Sigmoid colon (tissue), 7 donors: ENCODE data around the gene IFITM10. TPM values are rescaled to one million over a fixed set of nuclear protein-coding genes. Genes with fewer than 3 reads are reported as not detected.
A peak's percentile ranks its signal among the peaks of the same experiment; 100 is the strongest.

Source experiments
- DNase-seq: peaks from one replicate; pipeline ENCODE4 v3.0.0-alpha.2; 2019
- H3K27ac ChIP-seq, 4 donors: fragments of 200-600 bp; sonication (generic); one replicate each; pipeline ENCODE4 v1.5.1; 2016 to 2019; ENCODE audit warnings: mild to moderate bottlenecking in 1 of 4
- H3K27me3 ChIP-seq, 3 donors: fragments of 200-600 bp; sonication (generic); one replicate each; pipeline ENCODE4 v1.5.1; 2019; ENCODE audit warnings: mild to moderate bottlenecking in 1 of 3
- H3K36me3 ChIP-seq, 4 donors: fragments of 200-600 bp; sonication (generic); one replicate each; pipeline ENCODE4 v1.5.1; 2016 to 2019
- H3K4me1 ChIP-seq, 4 donors: fragments of 200-600 bp; sonication (generic); one replicate each; pipeline ENCODE4 v1.5.1; 2017 to 2019
- H3K4me3 ChIP-seq, 4 donors: fragments of 200-600 bp; sonication (generic); one replicate each; pipeline ENCODE4 v1.5.1; 2017 to 2019; ENCODE audit warnings: mild to moderate bottlenecking in 2 of 4, moderate library complexity in 1 of 4
- H3K9me3 ChIP-seq, 4 donors: fragments of 200-600 bp in 3 of 4; sonication (generic) in 3 of 4; one replicate each; pipeline versions ENCODE4 v1.5.1 to v1.6.1; 2013 to 2019
- EP300 ChIP-seq, 4 donors: sonication (generic); formaldehyde crosslinking; IDR thresholded peaks; one replicate each; pipeline ENCODE4 v1.6.1; 2017; ENCODE audit warnings: antibody characterized with exemption in 4 of 4
- POLR2A ChIP-seq, 2 donors: fragments of 450-650 bp; IDR thresholded peaks; one replicate each; pipeline ENCODE4 v1.6.1; 2016; ENCODE audit warnings: antibody characterized with exemption in 2 of 2, mild to moderate bottlenecking in 2 of 2, moderate library complexity in 2 of 2
- POLR2AphosphoS5 ChIP-seq, 4 donors: sonication (generic); formaldehyde crosslinking; IDR thresholded peaks; one replicate each; pipeline ENCODE4 v1.6.1; 2017; ENCODE audit warnings: antibody characterized with exemption in 4 of 4
- WGBS, 2 donors: extraction: QIAGEN DNeasy Blood & Tissue Kit; methylation state at CpG; one replicate each; pipeline ENCODE4 v1.1.7; 2013; 5-methylcytosine and 5-hydroxymethylcytosine counted together
- intact Hi-C: fragments of 100-400 bp; cut with DNase I; formaldehyde crosslinking; loops from one replicate; pipeline ENCODE4 v1.15.1; 2023
- polyA plus RNA-seq, 3 donors: library from polyadenylated mRNA; stranded (reverse); fragments of 200-250 nt; gene quantifications; one replicate each; pipeline ENCODE4 v1.2.3, GENCODE V29; 2013
- total RNA-seq, 4 donors: library from RNA; depleted of rRNA; stranded (reverse); fragments of >200 nt; gene quantifications; one replicate each; pipeline ENCODE4 v1.1.0, GENCODE V29; 2016
- TF ChIP-seq, protein P1 (sequence below), 4 experiments: fragments of 450-650 bp in 3 of 4; fragments of 200-600 bp in 1 of 4; IDR thresholded peaks; one replicate each; pipeline ENCODE4 v1.5.1; 2016 to 2019; ENCODE audit warnings: antibody characterized with exemption in 4 of 4, mild to moderate bottlenecking in 3 of 4, moderate library complexity in 2 of 4
- donor health status: healthy with polysubstance abuse.
- donor health status: Bipolar disorder and iron deficiency.
- donor health status: healthy.

IFITM10 gene
- total and polyA plus RNA-seq, 7 donors: 0.36 to 1.4 (median 0.60) TPM; not detected in 2

GRCh38 chr11:1759151-1759850 lies 8.9 kb upstream of the IFITM10 start:
- DNase-seq: no peak
- Histone ChIP-seq H3K27me3 (no peaks in the 10 kb centered on the region), H3K27ac (peak overlapping the region in 2 of 4 donors; percentile 85 to 89), H3K9me3 (no peaks in the 10 kb centered on the region), H3K4me3 (no peak overlapping the region), H3K36me3 (peaks cover 17 to 72% (median 35%) of the 10 kb centered on the region in 4 donors), H3K4me1 (peaks cover 0 to 50% (median 38%) of the 10 kb centered on the region in 4 donors)
- intact Hi-C loops: loop anchor here (10.0 kb wide), 1 partner anchor 646 kb away; the partner anchor contains the start of gene TSSC4
- WGBS, 2 donors: 88 to 90% methylated on average over 23 of the region's 23 CpGs
- TF ChIP-seq POLR2A (IDR thresholded peaks at IDR 0.05) (no peak), POLR2AphosphoS5 (IDR thresholded peaks at IDR 0.05) (no peak), EP300 (IDR thresholded peaks at IDR 0.05) (no peak)
- TF ChIP-seq, protein P1, sequence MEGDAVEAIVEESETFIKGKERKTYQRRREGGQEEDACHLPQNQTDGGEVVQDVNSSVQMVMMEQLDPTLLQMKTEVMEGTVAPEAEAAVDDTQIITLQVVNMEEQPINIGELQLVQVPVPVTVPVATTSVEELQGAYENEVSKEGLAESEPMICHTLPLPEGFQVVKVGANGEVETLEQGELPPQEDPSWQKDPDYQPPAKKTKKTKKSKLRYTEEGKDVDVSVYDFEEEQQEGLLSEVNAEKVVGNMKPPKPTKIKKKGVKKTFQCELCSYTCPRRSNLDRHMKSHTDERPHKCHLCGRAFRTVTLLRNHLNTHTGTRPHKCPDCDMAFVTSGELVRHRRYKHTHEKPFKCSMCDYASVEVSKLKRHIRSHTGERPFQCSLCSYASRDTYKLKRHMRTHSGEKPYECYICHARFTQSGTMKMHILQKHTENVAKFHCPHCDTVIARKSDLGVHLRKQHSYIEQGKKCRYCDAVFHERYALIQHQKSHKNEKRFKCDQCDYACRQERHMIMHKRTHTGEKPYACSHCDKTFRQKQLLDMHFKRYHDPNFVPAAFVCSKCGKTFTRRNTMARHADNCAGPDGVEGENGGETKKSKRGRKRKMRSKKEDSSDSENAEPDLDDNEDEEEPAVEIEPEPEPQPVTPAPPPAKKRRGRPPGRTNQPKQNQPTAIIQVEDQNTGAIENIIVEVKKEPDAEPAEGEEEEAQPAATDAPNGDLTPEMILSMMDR (IDR thresholded peaks at IDR 0.05): no peak

GRCh38 chr11:1758611-1759150 lies 8.3 kb upstream of the IFITM10 start:
- 79 to 90% methylated on average over 21 of the region's 21 CpGs for WGBS, 2 donors
- Histone ChIP-seq H3K4me3 (no peak overlapping the region), H3K27ac (no peak overlapping the region), H3K4me1 (peaks cover 0 to 47% (median 35%) of the 10 kb centered on the region in 4 donors), H3K9me3 (no peaks in the 10 kb centered on the region), H3K27me3 (no peaks in the 10 kb centered on the region), H3K36me3 (peaks cover 17 to 78% (median 39%) of the 10 kb centered on the region in 4 donors)
- no peak for TF ChIP-seq POLR2A (IDR thresholded peaks at IDR 0.05)
- TF ChIP-seq, protein P1 (IDR thresholded peaks at IDR 0.05): no peak
- intact Hi-C loops: loop anchor here (10.0 kb wide), 1 partner anchor 646 kb away; the partner anchor contains the start of gene TSSC4
- no peak for DNase-seq

DNA sequence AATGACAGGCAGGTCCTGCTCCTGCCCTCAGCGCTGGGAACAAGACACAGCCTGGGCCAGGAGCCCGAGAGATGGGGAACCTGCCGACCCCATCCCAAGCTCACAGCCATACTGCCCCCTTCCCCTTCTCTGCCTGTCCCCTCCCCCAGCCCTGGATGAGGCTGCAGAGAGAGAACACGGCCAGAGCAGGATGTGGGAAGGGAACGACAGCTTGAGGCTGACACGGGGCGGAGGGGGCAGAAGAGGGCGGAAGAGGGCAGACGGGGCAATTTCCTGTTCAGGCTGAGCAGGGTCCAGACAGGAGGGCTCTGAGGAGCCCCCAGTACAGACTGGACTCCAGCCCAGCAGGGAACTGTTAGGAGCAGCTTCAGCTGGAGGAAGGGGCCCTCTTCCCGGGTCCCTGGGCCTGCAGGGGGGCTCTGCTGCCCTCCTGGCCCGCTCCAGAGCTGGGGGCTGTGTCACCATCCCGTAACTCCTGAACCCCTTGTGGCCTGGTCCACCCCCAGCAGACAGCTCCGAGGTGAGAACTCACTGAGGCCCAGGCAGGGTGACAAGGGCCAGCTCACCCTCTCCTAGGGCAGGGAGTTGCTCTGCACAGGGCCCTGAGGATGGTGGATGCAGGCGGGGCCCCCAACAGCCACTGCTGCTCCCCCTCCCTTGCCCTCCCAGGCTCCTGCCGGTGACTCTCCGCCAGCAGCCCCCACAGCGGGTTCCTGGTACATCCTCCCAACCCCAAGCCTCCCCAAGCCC lies 7.6 kb upstream of the IFITM10 start:
- peaks cover 17 to 85% (median 46%) of the 10 kb centered on the region in 4 donors for H3K36me3 ChIP-seq
- peaks cover 0 to 42% (median 33%) of the 10 kb centered on the region in 4 donors for H3K4me1 ChIP-seq
- H3K4me3 ChIP-seq: no peak overlapping the region
- WGBS, 2 donors: 44 to 77% methylated on average over 17 of the region's 17 CpGs
- TF ChIP-seq, protein P1 (IDR thresholded peaks at IDR 0.05): no peak
- TF ChIP-seq POLR2AphosphoS5 (IDR thresholded peaks at IDR 0.05): no peak
- no peak for TF ChIP-seq POLR2A (IDR thresholded peaks at IDR 0.05)
- TF ChIP-seq EP300 (IDR thresholded peaks at IDR 0.05): no peak
- H3K27ac ChIP-seq: no peak overlapping the region
- intact Hi-C loops: loop anchor here (10.0 kb wide), 1 partner anchor 647 kb away; the partner anchor contains the start of gene TSSC4
- DNase-seq: no peak
- H3K27me3 ChIP-seq: no peaks in the 10 kb centered on the region
- no peaks in the 10 kb centered on the region for H3K9me3 ChIP-seq

GRCh38 chr11:1756791-1757771 lies 6.7 kb upstream of the IFITM10 start:
- DNase-seq: no peak
- Histone ChIP-seq H3K36me3 (peaks cover 17 to 93% (median 50%) of the 10 kb centered on the region in 4 donors), H3K4me3 (no peak overlapping the region), H3K9me3 (no peaks in the 10 kb centered on the region), H3K4me1 (peaks cover 0 to 32% (median 23%) of the 10 kb centered on the region in 4 donors), H3K27ac (no peak overlapping the region), H3K27me3 (no peaks in the 10 kb centered on the region)
- TF ChIP-seq POLR2A (IDR thresholded peaks at IDR 0.05) (no peak), EP300 (IDR thresholded peaks at IDR 0.05) (no peak), POLR2AphosphoS5 (IDR thresholded peaks at IDR 0.05) (no peak)
- TF ChIP-seq, protein P1 (IDR thresholded peaks at IDR 0.05): no peak
- intact Hi-C loops: loop anchor here (10.0 kb wide), 1 partner anchor 648 kb away; the partner anchor contains the start of gene TSSC4
- 84 to 88% methylated on average over 41 of the region's 41 CpGs for WGBS, 2 donors
